IMR-90 (cell line): ENCODE data around the gene RPH3AL. TPM values are rescaled to one million over a fixed set of nuclear protein-coding genes. Genes with fewer than 3 reads are reported as not detected.

Source experiments
- ATAC-seq: fragments of 200-7000 bp; cut with Tn5 transposase; 2 replicates; pipeline ENCODE4 v1.9.1; 2020; ENCODE audit warnings: low read depth, mild to moderate bottlenecking, moderate library complexity
- BruUV-seq: library from RNA; stranded (reverse); fragments of 400-500 nt; replicated peaks from 2 replicates; lab custom pipeline; 2021; lab: Mats Ljungman, UMichigan
- CTCF ChIA-PET: fragments of 300-600 bp; formaldehyde crosslinking; extraction: SDS; loops from one replicate; lab custom pipeline; 2021; ENCODE audit warnings: antibody characterized with exemption; lab: Yijun Ruan, JAX
- POLR2A ChIA-PET: fragments of 300-600 bp; sonication (Branson Sonifier 250); formaldehyde crosslinking; loops from one replicate; lab custom pipeline; 2022; ENCODE audit warnings: antibody characterized with exemption; ENCODE audit not compliant: unreplicated experiment; lab: Charles Lee
- DNase-seq: peaks from one replicate; pipeline ENCODE4 v3.0.0; 2013
- H2AFZ ChIP-seq: replicated peaks from 2 replicates; pipeline ENCODE3; 2013; ENCODE audit warnings: low read length, mild to moderate bottlenecking; ENCODE audit not compliant: poor library complexity
- H2AK5ac ChIP-seq: 2 replicates; pipeline ENCODE4 v1.6.1; 2013; ENCODE audit warnings: low read depth, low read length, inconsistent platforms
- H2AK9ac ChIP-seq: replicated peaks from 2 replicates; pipeline ENCODE3; 2013; ENCODE audit warnings: mild to moderate bottlenecking, low read depth, low read length, moderate library complexity; ENCODE audit not compliant: poor library complexity
- H2BK120ac ChIP-seq: 2 replicates; pipeline ENCODE4 v1.6.1; 2013; ENCODE audit warnings: low read depth, low read length, inconsistent platforms
- H2BK15ac ChIP-seq: 3 replicates; pipeline ENCODE4 v1.6.1; 2013; ENCODE audit warnings: low read depth, low read length, inconsistent platforms
- H2BK20ac ChIP-seq: 2 replicates; pipeline ENCODE4 v1.6.1; 2013; ENCODE audit warnings: low read depth, mild to moderate bottlenecking, inconsistent platforms, low read length, moderate library complexity
- H2BK5ac ChIP-seq: 2 replicates; pipeline ENCODE4 v1.6.1; 2013; ENCODE audit warnings: mild to moderate bottlenecking, low read depth, low read length, inconsistent platforms; ENCODE audit not compliant: poor library complexity, severe bottlenecking
- H3K14ac ChIP-seq: replicated peaks from 2 replicates; pipeline ENCODE4 v1.6.1; 2013; ENCODE audit warnings: low read depth, low read length, inconsistent platforms
- H3K18ac ChIP-seq: 2 replicates; pipeline ENCODE4 v1.6.1; 2013; ENCODE audit warnings: low read depth, low read length, control low read depth
- H3K23ac ChIP-seq: 2 replicates; pipeline ENCODE4 v1.6.1; 2013; ENCODE audit warnings: low read depth, low read length, inconsistent platforms
- H3K27ac ChIP-seq: 2 replicates; pipeline ENCODE4 v1.5.1; 2013; ENCODE audit warnings: mild to moderate bottlenecking, control low read depth, low read length; ENCODE audit not compliant: insufficient read depth
- H3K27me3 ChIP-seq: 2 replicates; pipeline ENCODE4 v1.6.1; 2013; ENCODE audit warnings: low read length; ENCODE audit not compliant: control insufficient read depth, insufficient read depth
- H3K36me3 ChIP-seq: 2 replicates; pipeline ENCODE4 v1.6.1; 2013; ENCODE audit warnings: low read length, mixed read lengths; ENCODE audit not compliant: control insufficient read depth, insufficient read depth
- H3K4ac ChIP-seq: 2 replicates; pipeline ENCODE4 v1.6.1; 2013; ENCODE audit warnings: low read depth, low read length, inconsistent platforms
- H3K4me1 ChIP-seq: 2 replicates; pipeline ENCODE4 v1.6.1; 2013; ENCODE audit warnings: low read length, mixed read lengths; ENCODE audit not compliant: control insufficient read depth, insufficient read depth
- H3K4me2 ChIP-seq: 2 replicates; pipeline ENCODE4 v1.6.1; 2013; ENCODE audit warnings: low read depth, mild to moderate bottlenecking, control low read depth, low read length, moderate library complexity
- H3K4me3 ChIP-seq: 2 replicates; pipeline ENCODE4 v1.5.1; 2013; ENCODE audit warnings: low read depth, mild to moderate bottlenecking, control low read depth, low read length, moderate library complexity; ENCODE audit not compliant: insufficient read depth
- H3K56ac ChIP-seq: 2 replicates; pipeline ENCODE4 v1.6.1; 2013; ENCODE audit warnings: low read length, inconsistent platforms; ENCODE audit not compliant: insufficient read depth; ENCODE audit errors: extremely low read depth
- H3K79me1 ChIP-seq, 2 experiments: 2 replicates each; pipeline ENCODE4 v1.6.1; 2013; ENCODE audit warnings: low read length in 2 of 2, inconsistent platforms in 1 of 2, low read depth in 1 of 2
- H3K9ac ChIP-seq: 2 replicates; pipeline ENCODE4 v1.6.1; 2013; ENCODE audit warnings: low read depth, low read length, control low read depth
- H3K9me1 ChIP-seq: 2 replicates; pipeline ENCODE4 v1.6.1; 2013; ENCODE audit warnings: low read length, inconsistent platforms; ENCODE audit not compliant: insufficient read depth
- H3K9me3 ChIP-seq: 2 replicates; pipeline ENCODE4 v1.6.1; 2013; ENCODE audit warnings: low read length; ENCODE audit not compliant: control insufficient read depth, insufficient read depth
- H4K20me1 ChIP-seq: 2 replicates; pipeline ENCODE4 v1.6.1; 2013; ENCODE audit warnings: low read length, inconsistent platforms; ENCODE audit not compliant: insufficient read depth
- H4K5ac ChIP-seq: 2 replicates; pipeline ENCODE4 v1.6.1; 2013; ENCODE audit warnings: mild to moderate bottlenecking, low read depth, low read length, control low read depth
- H4K8ac ChIP-seq, 2 experiments: 2 replicates each; pipeline ENCODE4 v1.6.1; 2013; ENCODE audit warnings: low read depth in 2 of 2, low read length in 2 of 2, control low read depth in 1 of 2, inconsistent platforms in 1 of 2
- H4K91ac ChIP-seq: 2 replicates; pipeline ENCODE4 v1.6.1; 2013; ENCODE audit warnings: low read depth, low read length, inconsistent platforms; ENCODE audit not compliant: insufficient read depth
- CEBPB ChIP-seq: IDR thresholded peaks from 2 replicates; pipeline ENCODE4 v1.6.1; 2012; ENCODE audit warnings: low read depth, low read length, improper control_type of control experiment
- CTCF ChIP-seq: conservative IDR thresholded peaks from 2 replicates; pipeline ENCODE4 v1.5.1; 2012; ENCODE audit warnings: mild to moderate bottlenecking, low read depth, low read length, improper control_type of control experiment
- FOS ChIP-seq: fragments of 150-350 bp; IDR thresholded peaks from 2 replicates; pipeline ENCODE4 v1.6.1; 2016; ENCODE audit warnings: low read depth, low read length
- MAFK ChIP-seq: IDR thresholded peaks from 2 replicates; pipeline ENCODE4 v1.6.1; 2012; ENCODE audit warnings: low read depth, low read length, improper control_type of control experiment
- MAZ ChIP-seq: IDR thresholded peaks from 2 replicates; pipeline ENCODE4 v1.6.1; 2012; ENCODE audit warnings: low read depth, mild to moderate bottlenecking, low read length, improper control_type of control experiment, moderate library complexity, borderline replicate concordance
- MXI1 ChIP-seq: IDR thresholded peaks from 2 replicates; pipeline ENCODE4 v1.6.1; 2012; ENCODE audit warnings: low read depth, mild to moderate bottlenecking, low read length, moderate library complexity, borderline replicate concordance
- POLR2A ChIP-seq: IDR thresholded peaks from 2 replicates; pipeline ENCODE4 v1.6.1; 2012; ENCODE audit warnings: mild to moderate bottlenecking, low read depth, low read length
- RAD21 ChIP-seq: IDR thresholded peaks from 2 replicates; pipeline ENCODE4 v1.6.1; 2012; ENCODE audit warnings: low read length, improper control_type of control experiment
- RCOR1 ChIP-seq: IDR thresholded peaks from 2 replicates; pipeline ENCODE4 v1.6.1; 2012; ENCODE audit warnings: mild to moderate bottlenecking, low read length, improper control_type of control experiment; ENCODE audit not compliant: insufficient replicate concordance
- RFX5 ChIP-seq: IDR thresholded peaks from 2 replicates; pipeline ENCODE4 v1.8.0; 2012; ENCODE audit warnings: low read depth, mild to moderate bottlenecking, low read length, moderate library complexity
- SMC3 ChIP-seq: fragments of 150-350 bp; IDR thresholded peaks from 2 replicates; pipeline ENCODE4 v1.6.1; 2016; ENCODE audit warnings: low read depth, mild to moderate bottlenecking, antibody characterized with exemption, low read length, moderate library complexity
- WGBS, 2 experiments: methylation state at CpG; one replicate each; pipeline versions ENCODE4 v1.1.5 to v1.1.7; 2013; ENCODE audit warnings: missing lambda C conversion rate in 2 of 2; ENCODE audit not compliant: insufficient read length in 1 of 2; ENCODE audit errors: extremely low coverage in 2 of 2; 5-methylcytosine and 5-hydroxymethylcytosine counted together
- dilution Hi-C: fragments of 300-500 bp; cut with HindIII; formaldehyde crosslinking; loops from one replicate; pipeline ENCODE4 v1.14.3; 2018; ENCODE audit warnings: low sequenced_read_pairs; ENCODE audit not compliant: unreplicated experiment
- in situ Hi-C: fragments of 300-500 bp; cut with MboI; formaldehyde crosslinking; loops from 3 replicates; pipeline ENCODE4 v1.14.3; 2019; ENCODE audit warnings: low sequenced_read_pairs, inconsistent platforms, mixed read lengths
- intact Hi-C: fragments of 100-400 bp; cut with micrococcal nuclease; formaldehyde crosslinking; loops from 2 replicates; pipeline ENCODE4 v1.10.0; 2022
- polyA plus RNA-seq, 3 experiments: library from polyadenylated mRNA; depleted of rRNA; stranded (reverse); fragments of >200 nt; gene quantifications; 2 replicates each; pipeline ENCODE4 v1.2.3, GENCODE V29; 2012; ENCODE audit warnings: low replicate concordance in 1 of 3
- total RNA-seq: library from RNA; depleted of rRNA; stranded (reverse); fragments of >200 nt; gene quantifications from 2 replicates; pipeline ENCODE4 v1.2.3, GENCODE V29; 2012

RPH3AL gene
- total and polyA plus RNA-seq, 2 of the 4 experiments (the other 2 are of a cell fraction): 1.8 to 2.5 TPM

GRCh38 chr17:173166-173911 lies 179.3 kb downstream of the RPH3AL start:
- Histone ChIP-seq H4K8ac (no peak overlapping the region), H2BK5ac (no peak overlapping the region), H3K9me3 (no peaks in the 10 kb centered on the region), H3K14ac (no peak overlapping the region), H3K4me1 (no peaks in the 10 kb centered on the region), H3K18ac (no peak overlapping the region), H4K5ac (no peak overlapping the region), H2BK120ac (no peak overlapping the region), H3K27me3 (peaks cover 33% of the 10 kb centered on the region), H4K20me1 (no peaks in the 10 kb centered on the region), H2BK20ac (no peak overlapping the region), H2AK5ac (no peak overlapping the region), H2AK9ac (no peak overlapping the region), H2BK15ac (no peak overlapping the region), H3K36me3 (no peaks in the 10 kb centered on the region), H3K4me2 (no peak overlapping the region), H3K4me3 (no peak overlapping the region), H3K56ac (no peak overlapping the region), H3K79me1 (no peaks in the 10 kb centered on the region), H3K9me1 (no peaks in the 10 kb centered on the region), H2AFZ (no peak overlapping the region), H4K91ac (no peak overlapping the region), H3K27ac (no peak overlapping the region), H3K4ac (no peak overlapping the region), H3K9ac (no peak overlapping the region), H3K23ac (no peak overlapping the region)
- intact Hi-C loops (no loop called here), dilution Hi-C loops (no loop called here), in situ Hi-C loops (no loop called here)
- 53% methylated on average over 6 of the region's 10 CpGs; no CpG with 5 or more reads in 1 of the 2 experiments for WGBS, 2 experiments
- DNase-seq (no peak), ATAC-seq (no peak; the same call in 1 of the 2 replicates)
- ChIA-PET POLR2A (no interaction called here), CTCF (no interaction called here)
- TF ChIP-seq MAFK (no peak), CTCF (no peak), CEBPB (no peak), RAD21 (no peak), SMC3 (no peak), RCOR1 (no peak), MAZ (no peak), MXI1 (no peak), FOS (no peak), POLR2A (no peak), RFX5 (no peak)
- BruUV-seq: no TSS peak
